NCI-H526 treated with DMSO at 0.1 percent for 48 hours (cell line): ENCODE data around the gene ACKR3.
A peak's percentile ranks its signal among the peaks of the same experiment; 100 is the strongest.

Experiments
- DNase-seq: peaks from one replicate; lab custom pipeline; 2025; lab: John Stamatoyannopoulos, UW

Gene ACKR3

DNA sequence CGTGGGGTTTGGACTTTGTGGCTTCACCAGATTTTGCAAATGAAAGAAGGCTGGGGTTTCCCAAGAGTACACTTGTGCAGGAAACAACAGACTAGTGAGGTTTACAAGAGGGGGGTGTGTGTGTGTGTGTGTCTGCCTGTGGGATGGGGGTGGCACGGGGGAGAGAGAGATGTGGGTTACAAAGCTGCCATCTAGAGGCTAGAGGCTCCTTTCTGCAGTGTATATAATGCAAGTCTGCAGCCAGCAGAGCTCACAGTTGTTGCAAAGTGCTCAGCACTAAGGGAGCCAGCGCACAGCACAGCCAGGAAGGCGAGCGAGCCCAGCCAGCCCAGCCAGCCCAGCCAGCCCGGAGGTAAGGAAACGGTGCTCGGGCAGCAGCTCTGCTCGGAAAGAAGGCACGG, at the start of gene ACKR3:
Gene ACKR3 (plus strand): TSS at position 253 of the 401 bp plus-strand sequence. CDS start 10,641 bp downstream, outside the sequence.
- DNase-seq, result peak; percentile 88

DNA sequence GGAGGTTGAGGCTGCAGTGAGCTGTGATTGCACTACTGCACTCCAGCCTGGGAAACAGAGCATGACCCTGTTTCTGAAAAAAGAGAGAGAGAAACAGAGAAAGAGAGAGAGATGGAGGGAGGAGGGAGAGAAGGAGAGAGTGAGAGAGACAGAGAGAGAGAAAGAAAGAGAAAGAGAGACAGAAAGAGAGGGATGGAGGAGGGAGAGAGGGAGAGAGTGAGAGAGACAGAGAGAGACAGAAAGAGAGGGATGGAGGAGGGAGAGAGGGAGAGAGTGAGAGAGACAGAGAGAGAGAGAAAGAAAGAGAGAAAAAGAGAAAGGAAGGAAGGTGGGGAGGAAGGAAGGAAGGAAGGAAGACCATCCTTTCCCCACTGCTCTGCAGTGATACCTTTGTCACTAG, 48.1 kb upstream of the ACKR3 start:
- DNase-seq, result no peak

DNA sequence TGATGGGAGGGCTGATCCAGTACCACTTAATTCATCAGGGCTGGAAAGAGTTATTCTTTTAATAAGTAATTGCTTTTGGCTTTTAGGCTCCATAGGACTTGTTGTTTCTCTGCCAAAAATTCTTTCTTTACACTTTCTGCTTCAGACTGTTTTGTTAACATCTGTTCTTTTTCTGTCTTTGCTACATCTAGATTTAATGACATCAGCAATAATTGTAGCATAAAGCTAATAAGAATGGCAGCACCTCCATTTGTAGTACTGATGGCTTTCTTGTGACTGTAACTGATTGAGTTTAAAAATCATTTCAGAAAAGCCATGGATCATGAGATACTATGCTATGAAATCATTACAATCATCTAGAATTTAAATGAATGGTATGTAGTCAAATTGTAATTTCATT, 46.4 kb upstream of the ACKR3 start:
- DNase-seq, result no peak

DNA sequence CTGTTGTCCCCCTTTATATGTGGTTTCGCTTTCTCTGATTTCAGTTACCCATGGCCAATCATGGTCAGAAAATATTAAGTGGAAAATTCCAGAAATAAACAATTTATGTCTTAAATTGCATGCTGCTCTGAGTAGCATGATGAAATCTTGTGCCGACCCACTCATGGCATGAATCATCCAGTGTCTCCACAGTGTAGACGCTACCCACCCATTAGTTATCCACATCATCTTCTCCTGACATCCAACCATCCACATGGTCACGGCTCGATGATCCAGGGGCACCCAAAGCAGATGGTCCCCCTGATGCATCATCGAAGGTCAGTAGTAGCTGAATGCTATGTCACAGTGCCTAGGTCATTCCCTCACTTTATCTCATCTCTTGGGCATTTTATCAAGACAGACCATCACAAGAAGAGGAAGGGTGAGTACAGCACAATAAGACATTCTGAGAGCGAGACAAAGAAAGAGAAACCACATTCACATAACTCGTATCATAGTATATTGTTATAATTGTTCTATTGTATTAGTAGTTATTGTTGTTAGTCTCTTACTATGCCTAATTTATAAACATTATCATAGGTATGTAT, 44.1 kb upstream of the ACKR3 start:
- DNase-seq, result no peak

DNA sequence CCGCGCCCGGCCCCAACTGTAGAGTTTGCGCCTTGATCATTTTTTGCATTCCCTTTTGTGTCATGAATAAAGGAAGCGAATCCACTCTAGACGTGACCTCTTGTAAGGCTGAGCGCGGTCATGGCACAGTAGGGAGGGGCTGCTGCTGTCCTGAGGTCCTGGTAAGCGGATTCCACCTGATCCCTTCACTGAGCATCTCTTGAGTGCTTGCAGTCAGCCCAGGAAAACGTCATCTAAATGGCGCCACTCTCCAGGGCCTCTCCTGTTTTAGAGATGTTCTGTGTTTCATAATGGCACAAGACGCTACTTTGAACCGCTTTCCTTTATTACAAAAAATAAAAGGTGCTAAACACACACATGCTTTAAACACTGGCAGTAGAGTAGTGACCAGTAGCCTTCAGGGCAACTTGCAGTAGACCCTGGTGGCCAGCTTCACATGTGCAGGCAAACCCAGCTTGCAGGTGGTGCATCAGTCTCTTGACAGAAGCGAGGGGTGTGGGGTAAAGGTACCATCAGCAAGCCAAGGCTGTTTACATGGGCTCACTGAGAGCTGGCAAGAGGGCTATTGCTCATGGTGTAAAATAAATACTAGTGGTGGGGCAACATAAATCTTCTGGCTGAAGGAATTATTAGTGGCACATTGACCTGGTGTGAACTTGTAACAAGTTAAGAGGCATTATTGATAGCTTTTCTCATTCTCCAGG, 43.0 kb upstream of the ACKR3 start:
- DNase-seq, result no peak

DNA sequence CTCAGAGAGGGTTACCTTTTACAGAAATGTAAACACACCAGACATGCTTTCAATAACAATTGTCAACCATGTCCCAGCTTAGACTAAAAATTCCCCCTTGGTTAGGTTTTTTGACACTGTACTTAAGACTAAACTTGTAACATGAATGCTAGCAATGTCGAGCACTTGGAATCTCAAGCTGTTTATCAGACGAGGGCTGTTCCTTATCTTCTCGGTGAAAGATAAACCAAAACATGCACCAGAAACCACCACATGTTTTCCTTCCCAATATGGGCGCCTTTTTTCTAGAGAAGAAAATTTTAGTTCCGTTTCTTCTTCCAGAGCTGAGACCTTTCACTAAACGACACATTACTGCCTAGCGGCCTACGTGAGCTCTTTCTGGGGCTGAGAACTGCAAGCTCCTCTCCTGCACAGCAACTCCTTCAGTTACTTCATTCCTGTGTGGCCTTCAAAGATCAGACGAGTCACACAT, 42.4 kb upstream of the ACKR3 start:
- DNase-seq, result no peak

DNA sequence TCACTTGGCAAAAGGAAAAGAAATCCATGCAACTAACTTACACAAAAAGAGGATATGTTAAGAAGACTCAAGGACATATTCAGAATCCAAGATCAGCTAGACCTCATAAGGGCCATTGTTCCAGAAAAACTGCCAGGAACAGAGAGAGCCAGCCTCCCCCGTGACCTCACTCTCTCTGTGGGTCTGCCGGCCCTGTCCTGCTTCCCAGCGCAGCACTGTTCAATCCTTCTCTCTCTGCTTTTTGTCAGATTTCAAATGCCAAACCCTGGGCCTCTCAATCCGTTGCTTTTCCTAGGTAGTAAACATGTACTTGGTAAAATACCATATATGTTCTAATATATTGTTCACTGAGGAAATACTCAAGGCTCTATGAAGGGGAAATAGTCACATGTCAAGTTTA, 40.0 kb upstream of the ACKR3 start:
- no peak for DNase-seq

DNA sequence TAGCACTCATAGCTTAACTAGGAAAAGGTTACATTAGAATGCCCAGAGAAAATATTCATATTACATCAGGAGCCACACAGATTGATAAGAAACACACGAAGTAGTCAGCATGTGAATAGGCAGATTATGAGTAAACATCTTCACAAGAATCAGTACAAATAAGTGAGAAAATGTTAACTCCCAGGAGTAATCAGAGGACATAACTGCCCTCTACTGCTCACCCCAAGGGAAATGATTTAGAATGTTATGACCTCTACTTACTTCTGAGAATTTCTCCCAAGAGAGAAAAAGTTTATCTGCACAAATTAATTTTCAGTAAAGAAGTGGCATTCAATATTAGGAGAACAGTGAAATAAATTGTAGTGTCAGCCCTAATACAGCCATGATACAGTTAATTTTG, 39.1 kb upstream of the ACKR3 start:
- no peak for DNase-seq

DNA sequence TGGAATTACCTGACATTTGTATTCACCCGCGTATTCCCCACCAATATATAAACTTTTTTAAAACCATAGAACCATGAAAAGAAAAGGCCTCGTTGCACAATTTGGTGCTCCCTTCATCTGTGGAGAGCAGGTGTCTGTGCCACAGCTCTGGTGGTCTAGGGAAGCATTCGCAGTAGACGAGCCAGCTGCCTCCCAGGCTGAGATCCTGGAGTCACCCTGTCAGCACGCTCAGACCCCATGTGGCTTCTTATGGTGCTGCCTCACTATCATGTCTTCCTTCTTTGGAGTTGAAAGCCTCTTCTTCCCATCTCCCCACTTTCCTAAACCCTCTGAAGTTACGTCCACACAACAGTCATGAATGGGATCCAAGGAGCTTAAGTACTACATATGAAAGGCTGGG, 38.4 kb upstream of the ACKR3 start:
- DNase-seq, result no peak

DNA sequence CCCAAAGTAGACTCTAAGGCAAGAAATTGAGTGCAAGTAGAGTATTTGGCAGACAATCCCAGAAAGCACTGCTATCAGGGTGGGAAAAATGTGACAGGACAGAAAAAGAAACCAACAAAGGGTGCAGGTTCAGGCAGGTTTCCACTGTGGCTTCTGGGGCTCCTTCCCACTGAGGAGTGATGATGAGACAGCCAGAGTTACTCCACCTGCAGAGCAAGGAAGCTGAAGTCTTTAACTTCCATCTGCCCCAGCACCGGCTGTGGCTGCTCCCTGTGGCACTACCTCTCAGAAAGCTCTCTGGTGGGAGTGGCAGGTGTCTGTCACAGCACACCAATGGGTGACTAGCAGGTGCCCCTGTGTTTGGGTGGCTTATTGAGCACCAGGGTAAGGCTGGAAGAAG, 37.6 kb upstream of the ACKR3 start:
- no peak for DNase-seq

DNA sequence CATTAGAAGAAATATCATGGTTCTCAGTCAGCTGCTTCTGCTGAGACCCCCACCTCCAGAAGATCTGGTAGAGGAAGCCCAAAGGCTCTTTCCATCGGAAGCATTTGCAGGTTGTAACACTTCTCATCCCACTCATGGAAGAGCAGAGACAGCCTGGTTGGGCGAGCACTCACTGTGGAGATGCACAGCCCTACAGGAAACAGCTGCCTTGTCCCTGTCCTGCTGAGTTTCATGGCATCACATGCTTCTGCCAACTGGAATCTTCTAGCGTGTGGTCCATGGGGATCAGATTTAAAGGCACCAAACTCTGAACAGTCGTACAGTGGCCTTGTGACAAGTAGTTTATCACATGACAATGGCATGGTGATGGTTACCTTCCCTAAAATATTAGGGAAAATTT, 36.3 kb upstream of the ACKR3 start:
- no peak for DNase-seq

DNA sequence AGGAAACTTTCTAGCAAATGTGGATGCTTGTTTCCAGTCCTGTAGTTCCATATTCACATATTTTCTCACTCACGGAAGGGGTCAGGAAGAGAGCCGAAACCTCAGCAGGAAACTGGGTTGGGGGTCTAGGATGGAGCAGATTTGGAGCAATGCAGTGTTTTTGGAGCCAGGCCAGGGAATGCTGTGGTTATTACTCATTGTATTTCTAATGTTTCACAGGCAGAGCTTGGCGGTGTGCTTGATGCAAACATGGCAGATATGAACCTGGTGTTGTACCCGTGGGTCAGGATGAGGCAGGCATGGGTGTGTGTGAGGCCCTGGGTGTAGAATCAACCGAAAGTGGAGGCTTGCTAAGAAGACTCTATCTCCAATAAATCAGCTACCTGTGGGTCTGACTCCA, 34.6 kb upstream of the ACKR3 start:
- no peak for DNase-seq

DNA sequence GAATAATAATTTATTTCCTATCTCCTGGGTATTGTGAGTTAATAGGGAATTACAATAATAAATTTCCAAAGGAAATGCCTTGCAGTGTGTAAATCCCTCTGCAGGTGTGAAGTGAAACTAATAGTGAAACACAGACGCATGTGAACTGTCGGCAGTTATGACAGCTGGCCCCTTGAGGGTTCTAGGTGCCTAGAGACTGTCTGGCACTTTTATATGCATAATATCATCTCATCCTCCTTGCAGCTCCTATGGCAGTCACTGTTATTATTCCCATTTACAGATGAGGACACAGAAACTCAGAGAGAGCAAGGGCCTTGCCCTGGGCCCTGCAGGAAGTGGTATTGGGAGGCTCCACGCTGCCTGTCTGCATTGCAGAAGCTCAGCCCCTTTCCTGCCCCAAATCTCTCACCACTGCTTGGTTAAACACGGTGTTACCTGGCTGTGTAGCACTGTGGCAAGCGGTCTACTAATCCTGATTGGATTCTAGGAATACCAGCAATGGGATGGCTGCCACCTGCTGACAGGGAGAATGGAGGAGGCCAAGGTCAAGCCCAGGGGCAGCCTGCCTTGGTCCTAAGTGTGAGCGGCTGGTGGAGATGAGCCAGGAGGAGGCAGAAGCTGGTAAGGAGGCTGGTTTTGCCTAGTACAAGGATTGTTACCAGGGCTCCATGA, 32.8 kb upstream of the ACKR3 start:
- DNase-seq, result no peak

DNA sequence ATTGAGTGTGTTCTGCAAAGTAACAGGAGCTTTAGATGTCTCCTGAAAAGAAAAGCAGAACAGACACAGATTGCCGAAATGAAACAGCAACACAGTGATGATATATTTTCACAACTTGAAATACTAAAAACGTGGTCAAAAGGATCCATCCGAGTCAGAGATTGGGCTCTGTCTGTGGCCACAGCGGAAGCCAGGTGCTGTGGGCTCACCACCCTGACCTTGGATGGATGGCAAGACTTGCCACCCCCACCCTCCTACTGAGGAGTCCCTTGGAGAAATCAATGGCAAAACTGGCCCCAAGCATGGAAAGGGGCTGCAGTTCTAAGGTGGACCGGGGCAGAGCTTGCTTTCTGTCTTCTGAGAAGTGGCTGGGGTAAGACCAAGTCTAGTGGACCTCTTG, 31.4 kb upstream of the ACKR3 start:
- DNase-seq, result no peak

DNA sequence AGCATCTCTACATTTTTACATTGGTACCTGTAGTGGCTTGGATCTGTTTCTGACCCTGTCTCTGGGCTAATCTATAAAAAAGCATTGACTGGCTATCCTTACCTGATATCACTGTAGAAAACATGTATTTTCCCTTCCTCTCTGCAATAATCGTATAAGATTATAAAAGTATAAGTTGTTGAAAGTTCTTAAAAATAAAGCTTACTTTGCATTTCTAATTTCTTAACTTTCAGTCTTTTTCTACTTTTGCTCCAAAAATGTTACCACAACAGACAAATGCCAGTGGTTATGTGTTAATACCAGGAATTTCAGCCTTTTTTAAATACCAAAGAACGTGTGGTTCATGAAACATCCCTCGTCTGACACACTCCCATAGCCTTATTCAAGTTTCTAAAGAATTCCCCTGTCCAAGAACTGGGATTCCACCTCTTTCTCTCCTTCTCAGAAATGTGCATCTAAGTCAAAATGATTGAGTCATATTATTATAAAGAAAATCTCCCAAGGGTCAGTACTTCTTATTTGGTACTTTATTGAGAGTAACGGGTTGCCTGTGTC, 28.5 kb upstream of the ACKR3 start:
- no peak for DNase-seq

DNA sequence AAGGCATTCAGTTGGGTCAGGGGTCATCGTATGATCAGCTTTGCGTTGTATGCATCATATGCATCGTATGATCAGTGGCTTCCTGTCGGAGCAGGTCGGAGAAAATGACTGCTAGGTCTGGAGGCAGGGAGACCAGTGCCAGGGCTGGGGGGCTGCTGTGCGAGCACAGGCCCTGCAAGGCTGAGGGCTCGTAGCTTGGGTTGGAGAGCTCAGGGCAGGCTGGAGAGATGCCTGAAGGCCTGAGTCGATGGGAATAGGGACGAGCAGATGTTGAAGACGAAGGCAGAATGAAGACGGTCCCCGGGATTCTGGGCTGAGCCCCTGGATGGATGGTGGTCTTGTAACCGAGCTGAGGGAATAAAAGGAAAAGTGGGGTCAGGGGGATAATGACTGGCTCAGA, 25.3 kb upstream of the ACKR3 start:
- no peak for DNase-seq

DNA sequence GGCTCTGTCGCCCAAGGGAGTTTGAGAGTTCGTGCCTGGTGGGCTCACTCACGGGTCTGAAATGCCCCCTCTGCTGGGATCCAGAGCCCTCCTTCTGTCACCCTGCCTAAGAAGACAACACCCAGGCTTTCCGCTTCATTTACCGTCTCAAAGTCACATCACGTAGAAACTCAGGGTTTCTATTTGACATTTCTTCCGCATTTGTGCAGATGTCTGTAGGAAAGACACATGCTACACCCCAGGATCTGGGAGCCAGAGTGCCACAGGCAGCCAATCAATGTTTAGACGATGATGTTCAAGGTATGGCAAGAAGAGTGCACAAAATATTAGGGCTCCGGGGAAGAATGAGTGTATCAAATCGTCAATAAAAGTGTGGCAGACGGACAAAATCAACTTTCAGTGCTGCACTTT, 24.4 kb upstream of the ACKR3 start:
- no peak for DNase-seq

DNA sequence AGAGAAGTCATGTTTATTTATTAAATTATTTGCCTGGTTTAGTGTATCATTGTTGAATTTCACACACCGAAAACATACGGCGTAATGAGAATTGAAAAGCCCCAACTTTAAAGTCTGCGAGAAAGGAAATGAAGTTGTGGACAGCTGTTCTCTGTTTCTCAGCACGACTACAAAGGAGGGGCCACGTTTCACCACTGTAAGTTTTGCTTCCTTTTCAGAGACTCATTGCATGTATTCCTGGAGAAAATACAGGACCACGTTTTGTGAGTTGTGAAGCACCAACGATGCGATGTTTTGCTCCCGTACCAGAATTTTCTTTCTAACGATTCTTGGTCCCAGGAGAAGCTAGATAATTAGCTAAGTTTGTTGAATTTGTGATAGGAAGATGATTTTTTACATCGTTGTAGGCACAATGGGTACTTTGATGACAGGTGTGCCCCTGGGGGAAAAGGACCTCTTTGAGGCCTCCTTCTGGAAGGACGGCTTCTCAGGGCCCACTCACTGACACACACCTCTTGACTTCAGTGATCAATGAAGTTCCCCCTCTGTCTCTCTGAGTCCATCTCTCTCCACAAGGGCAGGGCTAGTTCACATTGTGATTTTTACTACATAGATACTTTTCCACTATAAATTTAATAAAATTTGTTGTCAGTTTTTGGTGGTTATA, 23.7 kb upstream of the ACKR3 start:
- DNase-seq, result no peak

DNA sequence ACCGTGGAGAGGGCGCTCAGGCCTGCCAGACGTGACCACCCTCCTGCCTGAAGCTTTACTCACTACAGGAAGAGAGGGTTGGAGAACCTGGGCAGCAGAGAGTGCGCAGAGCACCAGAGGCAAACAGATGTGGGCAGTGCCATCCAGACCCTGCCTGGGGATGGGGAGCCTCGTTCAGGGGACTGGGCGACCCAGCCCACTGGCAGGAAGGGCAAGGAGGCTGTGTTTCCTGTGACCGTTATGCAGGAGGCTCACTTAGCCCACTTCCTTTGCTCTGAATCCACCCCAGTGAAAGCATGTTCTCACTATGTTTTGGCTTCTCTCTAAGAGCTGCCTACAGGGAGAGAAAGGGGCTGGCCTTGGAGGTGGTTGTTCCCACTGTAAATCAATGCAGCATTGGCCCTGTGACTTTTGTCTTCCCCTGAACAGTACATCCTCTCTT, 23.0 kb upstream of the ACKR3 start:
- DNase-seq, result no peak

DNA sequence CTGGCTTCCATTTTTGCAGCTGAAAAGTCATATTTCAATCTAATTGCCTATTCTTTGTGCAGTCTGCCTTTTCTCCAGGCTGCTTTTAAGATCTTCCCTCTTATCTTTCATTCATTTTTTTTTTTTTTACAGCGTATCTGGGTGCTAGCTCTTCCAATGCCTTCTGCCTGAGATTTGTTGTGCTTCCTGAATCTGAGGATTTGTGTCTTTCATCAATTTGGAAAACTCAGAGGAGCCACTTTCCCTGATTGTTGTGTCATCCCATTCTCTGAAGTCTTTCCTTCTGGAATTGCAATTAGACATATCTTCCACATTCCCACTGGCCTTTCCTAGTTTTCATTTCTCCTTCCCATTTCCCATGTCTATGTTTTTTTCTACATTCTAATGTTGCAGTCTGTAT, 21.9 kb upstream of the ACKR3 start:
- no peak for DNase-seq

DNA sequence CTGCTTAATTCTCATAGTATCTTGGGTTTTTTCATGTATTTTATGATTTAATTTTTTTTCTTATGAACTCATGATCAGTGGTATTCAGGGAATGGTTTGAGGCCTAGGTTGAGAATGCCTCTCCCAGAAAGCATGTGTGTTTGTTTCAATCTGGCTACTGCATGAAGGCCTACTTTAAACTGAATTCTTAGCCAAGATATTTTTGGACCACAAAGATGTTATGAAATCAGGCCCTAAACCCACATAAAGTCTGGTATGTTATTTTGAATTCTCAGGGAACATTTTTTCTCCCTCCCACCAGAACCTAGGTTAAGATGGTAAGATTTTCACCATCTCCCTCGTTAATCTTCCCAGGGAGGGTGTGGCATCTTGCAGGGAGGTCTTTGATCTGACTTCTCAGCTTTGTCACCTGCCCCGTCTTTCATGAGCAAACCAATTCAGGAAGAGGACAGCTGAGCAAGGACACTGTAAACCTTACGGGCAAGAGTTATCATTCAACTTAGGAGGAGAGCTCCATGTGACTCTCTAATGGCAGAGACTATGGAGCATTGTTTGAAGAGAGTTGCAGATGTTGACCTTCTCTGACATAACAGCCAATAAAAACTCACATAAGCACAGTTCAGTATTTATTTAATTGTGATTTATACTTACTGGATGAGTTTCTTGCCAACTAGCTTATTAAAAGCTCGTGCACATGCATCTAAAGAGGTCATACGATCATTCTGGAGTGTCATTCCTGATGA, 21.3 kb upstream of the ACKR3 start:
- no peak for DNase-seq

DNA sequence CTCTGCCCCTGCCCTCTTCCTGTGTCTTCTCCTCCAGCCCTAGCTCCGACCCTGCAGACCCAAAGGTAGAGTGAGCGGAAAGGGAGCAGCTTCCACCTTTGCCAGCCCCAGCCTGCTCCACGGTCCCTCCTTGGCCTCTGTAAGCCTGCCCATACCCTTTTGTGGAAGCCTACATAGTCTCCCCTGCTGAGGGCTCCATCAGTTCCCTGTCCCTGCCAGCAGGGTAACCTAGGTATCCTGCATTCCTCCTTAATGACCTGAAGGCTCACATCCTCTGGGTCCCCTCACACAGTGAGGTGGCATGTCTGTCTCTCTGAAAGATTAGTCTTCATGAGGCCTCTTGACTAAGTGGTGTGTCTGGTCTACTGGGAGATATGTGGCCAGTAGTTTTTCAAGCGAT, 20.5 kb upstream of the ACKR3 start:
- no peak for DNase-seq
